ENCODE data around the gene DPP10.

DNA sequence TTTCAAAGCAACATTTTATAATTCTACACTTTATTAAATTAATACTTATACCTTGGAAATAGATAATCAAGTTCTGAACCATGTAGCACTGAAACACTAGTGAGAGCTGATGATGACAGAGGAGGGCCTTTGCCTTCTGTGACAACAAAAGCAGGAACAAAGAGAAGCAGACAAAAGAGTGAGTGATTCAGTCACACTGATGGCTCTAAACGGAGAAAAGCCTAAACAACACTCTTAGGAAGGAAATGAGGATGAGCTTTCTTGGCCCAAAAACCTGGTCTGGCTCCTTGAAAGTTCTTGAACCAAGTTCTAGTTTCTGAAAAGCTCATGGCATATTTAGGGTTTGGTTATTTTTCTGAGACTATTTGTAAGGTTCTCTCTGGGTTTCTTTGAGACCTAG lies 271.9 kb downstream of the DPP10 start:
- no peak for TF ChIP-seq CTCF (IDR thresholded peaks at IDR 0.05)
- no peak for TF ChIP-seq POLR2AphosphoS5 (IDR thresholded peaks at IDR 0.05)
- no peak for TF ChIP-seq POLR2A (IDR thresholded peaks at IDR 0.05; ENCODE audit: low read depth)

Measured in esophagus muscularis mucosa (tissue), 3 donors.